Endodermal cell (in vitro differentiated cells): ENCODE measurements around the gene GJB5. TPM values are rescaled to one million over a fixed set of nuclear protein-coding genes. Genes with fewer than 3 reads are reported as not detected.
"Not testable (repeated sequence)": the region's sequence is repeated elsewhere in the genome, so short reads cannot be mapped to it uniquely, and the experiment has no call there.

Source experiments
- DNase-seq: peaks from one replicate; pipeline ENCODE4 v3.0.0-alpha.2; 2017
- H3K27ac ChIP-seq: 2 replicates; pipeline ENCODE4 v1.5.1; 2013; ENCODE audit warnings: mild to moderate bottlenecking, low read depth, low read length, moderate library complexity
- H3K27me3 ChIP-seq: 2 replicates; pipeline ENCODE4 v1.6.1; 2013; ENCODE audit warnings: mild to moderate bottlenecking, low read length, moderate library complexity; ENCODE audit not compliant: insufficient read depth, control insufficient read depth, poor library complexity, severe bottlenecking
- H3K36me3 ChIP-seq: 2 replicates; pipeline ENCODE4 v1.7.0; 2013; ENCODE audit warnings: mild to moderate bottlenecking, low read length, moderate library complexity; ENCODE audit not compliant: control insufficient read depth, insufficient read depth
- H3K4me1 ChIP-seq: one replicate; pipeline ENCODE4 v1.7.0; 2013; ENCODE audit warnings: low read length; ENCODE audit not compliant: control insufficient read depth, insufficient read depth
- H3K4me3 ChIP-seq: 2 replicates; pipeline ENCODE4 v1.5.1; 2013; ENCODE audit warnings: mild to moderate bottlenecking, low read length, moderate library complexity
- H3K9ac ChIP-seq: 2 replicates; pipeline ENCODE4 v1.6.1; 2013; ENCODE audit warnings: mild to moderate bottlenecking, low read length, moderate library complexity; ENCODE audit not compliant: poor library complexity, severe bottlenecking; ENCODE audit errors: extremely low read depth
- H3K9me3 ChIP-seq: 2 replicates; pipeline ENCODE4 v1.6.1; 2013; ENCODE audit warnings: mild to moderate bottlenecking, low read length, moderate library complexity; ENCODE audit not compliant: control insufficient read depth
- H3K27ac Mint-ChIP-seq: 2 replicates; pipeline ENCODE4 v1.8.0; 2020; ENCODE audit warnings: mixed read lengths
- H3K27me3 Mint-ChIP-seq: 2 replicates; pipeline ENCODE4 v1.8.0; 2021; ENCODE audit warnings: mild to moderate bottlenecking, mixed read lengths; ENCODE audit not compliant: insufficient read depth
- H3K36me3 Mint-ChIP-seq: 2 replicates; pipeline ENCODE4 v1.8.0; 2020; ENCODE audit warnings: low read depth, mixed read lengths
- H3K4me1 Mint-ChIP-seq: 2 replicates; pipeline ENCODE4 v1.8.0; 2020; ENCODE audit warnings: mixed read lengths
- H3K4me3 Mint-ChIP-seq: 2 replicates; pipeline ENCODE4 v1.8.0; 2020; ENCODE audit warnings: mild to moderate bottlenecking, moderate library complexity, mixed read lengths
- H3K9me3 Mint-ChIP-seq: 2 replicates; pipeline ENCODE4 v1.8.0; 2020; ENCODE audit warnings: mild to moderate bottlenecking, mixed read lengths
- WGBS, 2 experiments: methylation state at CpG; one replicate each; pipeline versions ENCODE4 v1.1.5 to v1.1.7; 2013; ENCODE audit warnings: missing lambda C conversion rate in 2 of 2, mixed read lengths in 1 of 2; ENCODE audit not compliant: insufficient coverage in 1 of 2, insufficient read length in 1 of 2; 5-methylcytosine and 5-hydroxymethylcytosine counted together
- total RNA-seq, 2 donors: library from RNA; stranded (reverse); fragmentation: NEBNext Ultra II Directional in 1 of 2; extraction: Animal tissue kit (Norgen Biotek cat#: 25700) in 1 of 2; gene quantifications; 2 replicates in 1 of 2; 3 replicates in 1 of 2; pipeline ENCODE4 v1.2.1, GENCODE V29; 2021
- TF ChIP-seq, protein P1 (sequence below): fragments of 200-600 bp; sonication (generic); conservative IDR thresholded peaks from 2 replicates; pipeline ENCODE4 v1.5.0; 2021; ENCODE audit warnings: antibody characterized with exemption, mild to moderate bottlenecking

Gene GJB5
- total RNA-seq, 2 donors from 2014 or later: 0.20 to 0.42 TPM

DNA sequence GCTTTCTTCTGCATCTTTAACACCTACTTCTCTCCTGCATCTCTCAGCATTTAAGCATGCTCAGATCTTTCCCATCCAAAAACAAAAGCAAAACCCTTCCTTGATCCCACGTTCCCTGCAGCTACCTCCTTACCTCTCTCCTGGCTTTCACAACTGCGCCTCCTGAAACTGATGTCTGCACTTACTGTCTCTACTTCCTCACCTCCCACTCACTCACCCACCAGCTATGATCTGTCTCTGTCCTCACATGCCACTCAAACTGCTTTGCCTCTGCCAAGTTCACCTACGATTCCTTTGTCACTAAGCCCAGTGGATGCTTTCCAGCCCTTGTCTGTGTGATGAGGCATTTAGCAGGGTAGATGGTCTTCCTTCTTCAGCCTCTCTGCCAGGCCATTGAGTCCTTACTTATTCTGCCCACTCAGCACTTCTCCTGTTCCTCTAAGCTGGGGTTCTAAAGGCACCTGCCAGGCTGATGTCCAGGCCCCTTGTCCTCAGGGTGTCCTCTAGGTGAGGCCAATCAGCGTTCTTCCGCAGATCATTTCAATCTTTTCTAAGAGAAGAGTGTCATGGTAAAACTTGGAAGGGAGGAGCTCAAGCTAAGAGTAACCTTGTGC is 16.2 kb downstream of the GJB5 start:
- TF ChIP-seq, protein P1, sequence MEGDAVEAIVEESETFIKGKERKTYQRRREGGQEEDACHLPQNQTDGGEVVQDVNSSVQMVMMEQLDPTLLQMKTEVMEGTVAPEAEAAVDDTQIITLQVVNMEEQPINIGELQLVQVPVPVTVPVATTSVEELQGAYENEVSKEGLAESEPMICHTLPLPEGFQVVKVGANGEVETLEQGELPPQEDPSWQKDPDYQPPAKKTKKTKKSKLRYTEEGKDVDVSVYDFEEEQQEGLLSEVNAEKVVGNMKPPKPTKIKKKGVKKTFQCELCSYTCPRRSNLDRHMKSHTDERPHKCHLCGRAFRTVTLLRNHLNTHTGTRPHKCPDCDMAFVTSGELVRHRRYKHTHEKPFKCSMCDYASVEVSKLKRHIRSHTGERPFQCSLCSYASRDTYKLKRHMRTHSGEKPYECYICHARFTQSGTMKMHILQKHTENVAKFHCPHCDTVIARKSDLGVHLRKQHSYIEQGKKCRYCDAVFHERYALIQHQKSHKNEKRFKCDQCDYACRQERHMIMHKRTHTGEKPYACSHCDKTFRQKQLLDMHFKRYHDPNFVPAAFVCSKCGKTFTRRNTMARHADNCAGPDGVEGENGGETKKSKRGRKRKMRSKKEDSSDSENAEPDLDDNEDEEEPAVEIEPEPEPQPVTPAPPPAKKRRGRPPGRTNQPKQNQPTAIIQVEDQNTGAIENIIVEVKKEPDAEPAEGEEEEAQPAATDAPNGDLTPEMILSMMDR: no peak
- peaks cover 11% of the 10 kb centered on the region for H3K4me1 ChIP-seq
- no peak for DNase-seq
- H3K4me3 ChIP-seq: no peak overlapping the region
- no peak overlapping the region for H3K9ac ChIP-seq
- Mint-ChIP-seq H3K4me1 (peaks cover 3% of the 10 kb centered on the region), H3K36me3 (no peaks in the 10 kb centered on the region), H3K9me3 (no peaks in the 10 kb centered on the region), H3K4me3 (no peak overlapping the region), H3K27ac (no peak overlapping the region), H3K27me3 (no peaks in the 10 kb centered on the region)
- H3K27me3 ChIP-seq: no peaks in the 10 kb centered on the region
- H3K27ac ChIP-seq: no peak overlapping the region
- 91 to 98% methylated on average over 5 of the region's 5 CpGs for WGBS, 2 experiments
- no peaks in the 10 kb centered on the region for H3K36me3 ChIP-seq
- H3K9me3 ChIP-seq: no peaks in the 10 kb centered on the region

DNA sequence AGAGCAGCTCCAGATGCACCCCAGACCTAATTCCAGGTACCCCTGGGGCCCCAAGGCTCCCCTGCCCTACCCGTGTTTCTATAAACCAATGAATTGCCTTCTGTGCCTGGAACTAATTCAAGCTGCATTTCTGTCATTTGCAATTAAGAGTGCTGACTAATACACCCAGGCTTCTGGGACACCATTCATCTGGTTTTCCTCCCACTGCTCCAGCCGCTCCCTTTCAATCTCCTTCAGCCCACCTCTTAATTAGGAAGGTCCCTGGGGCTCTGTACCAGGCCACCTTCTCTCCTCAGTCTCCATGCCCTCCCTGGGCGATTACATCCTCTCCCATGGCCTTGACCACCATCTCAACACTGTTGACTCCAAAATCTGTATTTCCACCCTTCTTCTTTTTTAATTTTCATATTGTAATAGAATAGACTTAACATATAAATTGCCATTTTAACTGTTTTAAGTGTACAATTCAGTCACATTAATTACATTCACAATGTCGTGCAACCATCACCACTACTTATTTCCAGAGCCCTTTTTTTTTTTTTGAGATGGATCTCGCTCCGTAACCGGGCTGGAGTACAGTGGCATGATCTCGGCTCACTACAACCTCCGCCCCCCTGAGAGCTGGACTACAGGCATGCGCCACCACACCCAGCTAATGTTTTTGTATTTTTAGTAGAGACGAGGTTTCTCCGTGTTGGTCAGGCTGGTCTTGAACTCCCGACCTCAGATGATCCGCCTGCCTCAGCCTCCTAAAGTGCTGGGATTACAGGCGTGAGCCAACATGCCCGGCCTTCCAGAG is 16.9 kb downstream of the GJB5 start:
- H3K27ac Mint-ChIP-seq: no peak overlapping the region
- Histone ChIP-seq H3K4me3 (no peak overlapping the region), H3K27me3 (no peaks in the 10 kb centered on the region), H3K36me3 (no peaks in the 10 kb centered on the region), H3K27ac (no peak overlapping the region), H3K4me1 (peaks cover 15% of the 10 kb centered on the region), H3K9ac (no peak overlapping the region), H3K9me3 (no peaks in the 10 kb centered on the region)
- H3K27me3 Mint-ChIP-seq: no peaks in the 10 kb centered on the region
- no peak overlapping the region for H3K4me3 Mint-ChIP-seq
- no peak for DNase-seq
- 86 to 90% methylated on average over 15 to 16 of the region's 16 CpGs for WGBS, 2 experiments
- H3K9me3 Mint-ChIP-seq: no peaks in the 10 kb centered on the region
- H3K4me1 Mint-ChIP-seq: peaks cover 3% of the 10 kb centered on the region
- H3K36me3 Mint-ChIP-seq: no peaks in the 10 kb centered on the region
- TF ChIP-seq, protein P1: no peak

DNA sequence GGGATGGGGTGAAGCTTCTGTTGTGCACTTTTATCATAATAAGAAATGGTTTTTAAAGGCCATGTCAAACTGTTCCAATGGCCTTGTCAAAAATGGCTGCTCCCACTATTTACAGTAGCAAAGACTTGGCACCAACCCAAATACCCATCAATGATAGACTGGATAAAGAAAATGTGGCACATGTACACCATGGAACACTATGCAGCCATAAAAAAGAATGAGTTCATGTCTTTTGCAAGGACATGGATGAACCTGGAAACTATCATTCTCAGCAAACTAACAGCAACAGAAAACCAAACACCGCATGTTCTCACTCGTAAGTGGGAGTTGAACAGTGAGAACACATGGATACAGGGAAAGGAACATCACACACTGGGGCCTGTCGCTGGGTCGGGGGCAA is 18.3 kb downstream of the GJB5 start:
- not testable (repeated sequence) for DNase-seq, H3K36me3 ChIP-seq, H3K27ac ChIP-seq, H3K27me3 Mint-ChIP-seq, H3K36me3 Mint-ChIP-seq, H3K9ac ChIP-seq, H3K4me3 ChIP-seq, H3K9me3 ChIP-seq, H3K27me3 ChIP-seq, H3K27ac Mint-ChIP-seq, H3K9me3 Mint-ChIP-seq, H3K4me1 Mint-ChIP-seq, H3K4me3 Mint-ChIP-seq
- peaks cover 22% of the 10 kb centered on the region for H3K4me1 ChIP-seq
- WGBS, 2 experiments: 89 to 94% methylated on average over 4 of the region's 4 CpGs
